Activated CD4-positive, alpha-beta T cell treated with anti-CD3 and anti-CD28 coated beads for 36 hours (primary cell): ENCODE data around the gene PPM1E. TPM values are rescaled to one million over a fixed set of nuclear protein-coding genes. Genes with fewer than 3 reads are reported as not detected.

Source experiments
- ATAC-seq: fragments of 200-7000 bp; cut with Tn5 transposase; one replicate; pipeline ENCODE4 v1.10.0; 2021; ENCODE audit warnings: mild to moderate bottlenecking, moderate library complexity
- CTCF ChIA-PET: fragments of 350-600 bp; sonication (Branson Sonifier 250); formaldehyde crosslinking; loops from one replicate; lab custom pipeline; 2021; ENCODE audit warnings: antibody characterized with exemption; lab: Charles Lee
- POLR2A ChIA-PET: fragments of 350-600 bp; sonication (Branson Sonifier 250); formaldehyde crosslinking; loops from one replicate; lab custom pipeline; 2021; ENCODE audit warnings: antibody characterized with exemption, inconsistent platforms; lab: Charles Lee
- DNase-seq: peaks from one replicate; pipeline ENCODE4 v3.0.0-alpha.2; 2020
- H3K27ac Mint-ChIP-seq: one replicate; pipeline ENCODE4 v1.8.0; 2021; ENCODE audit warnings: mixed read lengths
- H3K27me3 Mint-ChIP-seq: one replicate; pipeline ENCODE4 v1.8.0; 2021; ENCODE audit warnings: mixed read lengths
- H3K36me3 Mint-ChIP-seq: one replicate; pipeline ENCODE4 v1.8.0; 2021; ENCODE audit warnings: low read depth, mixed read lengths
- H3K4me1 Mint-ChIP-seq: one replicate; pipeline ENCODE4 v1.8.0; 2021; ENCODE audit warnings: mixed read lengths
- H3K4me3 Mint-ChIP-seq: one replicate; pipeline ENCODE4 v1.8.0; 2021; ENCODE audit warnings: mild to moderate bottlenecking, moderate library complexity, mixed read lengths
- H3K9me3 Mint-ChIP-seq: one replicate; pipeline ENCODE4 v1.8.0; 2021; ENCODE audit warnings: low read depth, mixed read lengths
- intact Hi-C, 2 experiments: fragments of 100-400 bp; cut with DNase I in 1 of 2; cut with micrococcal nuclease in 1 of 2; formaldehyde crosslinking; loops; one replicate each; pipeline versions ENCODE4 v1.14.2 to v1.15.1; 2022 to 2024; cut with DNase I, micrococcal nuclease
- total RNA-seq, 2 experiments: library from RNA; stranded (reverse); gene quantifications; one replicate each; pipeline ENCODE4 v1.2.3, GENCODE V29; 2021

Gene PPM1E
- total RNA-seq, 2 experiments from 2014 or later: not detected

- Mint-ChIP-seq H3K27me3 (no peaks in the 10 kb centered on the region), H3K4me3 (no peak overlapping the region), H3K27ac (peak overlapping the region; percentile 48), H3K9me3 (no peaks in the 10 kb centered on the region), H3K36me3 (peaks cover 22% of the 10 kb centered on the region), H3K4me1 (peaks cover 38% of the 10 kb centered on the region)
- intact Hi-C loops: no loop called here
- no peak for DNase-seq
- POLR2A ChIA-PET: no interaction called here
- no peak for ATAC-seq
- CTCF ChIA-PET: no interaction called here
Measured at GRCh38 chr17:58999500-58999899, 243.8 kb downstream of the PPM1E start.

- ChIA-PET CTCF (no interaction called here), POLR2A (no interaction called here)
- no peak overlapping the region for H3K27ac Mint-ChIP-seq
- peaks cover 22% of the 10 kb centered on the region for H3K36me3 Mint-ChIP-seq
- H3K9me3 Mint-ChIP-seq: no peaks in the 10 kb centered on the region
- H3K27me3 Mint-ChIP-seq: no peaks in the 10 kb centered on the region
- ATAC-seq (no peak), DNase-seq (no peak)
- H3K4me1 Mint-ChIP-seq: peaks cover 41% of the 10 kb centered on the region
- intact Hi-C loops: loop anchor here (2.0 to 10.0 kb wide), 4 partner anchors 115 to 685 kb away; partner anchors contain the start of genes RAD51C (in 1 of the 2) and TEX14 (in 1 of the 2)
- H3K4me3 Mint-ChIP-seq: no peak overlapping the region
Measured at GRCh38 chr17:59000022-59000421, 244.4 kb downstream of the PPM1E start.

DNA sequence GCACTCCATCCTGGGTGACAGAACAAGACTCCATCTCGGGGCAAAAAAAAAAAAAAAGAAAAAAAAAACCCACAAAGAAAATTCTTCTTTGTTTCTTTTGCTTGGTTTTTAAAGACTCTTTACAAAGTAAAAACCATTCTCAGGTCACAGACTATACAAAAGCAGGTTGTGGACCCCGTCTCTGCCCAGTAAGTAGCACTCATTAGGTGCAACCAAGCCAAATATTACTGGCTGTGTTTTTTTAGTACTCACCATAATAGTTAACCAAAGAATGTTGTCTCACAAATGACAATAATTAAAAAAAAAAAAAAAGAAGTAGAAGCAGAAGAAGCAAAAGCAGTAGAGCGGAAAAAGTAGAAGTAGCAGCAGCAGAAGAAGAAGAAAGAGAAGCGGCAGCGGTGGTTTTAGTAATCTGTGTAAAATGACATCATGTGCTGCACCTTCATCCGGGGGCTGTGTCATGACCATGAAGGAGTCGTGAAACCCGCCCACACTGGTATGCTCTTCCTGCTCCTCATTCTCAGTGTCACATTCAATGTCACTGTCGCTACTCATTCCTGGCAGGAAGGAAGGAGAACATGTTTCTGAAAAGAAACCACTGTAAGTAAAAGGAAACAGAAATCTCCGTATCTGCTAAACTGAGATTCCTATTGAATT is 245.6 kb downstream of the PPM1E start:
- Mint-ChIP-seq H3K27ac (peak overlapping the region; percentile 93), H3K27me3 (no peaks in the 10 kb centered on the region), H3K4me3 (peak overlapping the region; percentile 62), H3K4me1 (peaks cover 41% of the 10 kb centered on the region), H3K9me3 (no peaks in the 10 kb centered on the region), H3K36me3 (peaks cover 22% of the 10 kb centered on the region)
- intact Hi-C loops: loop anchor here (1.0 to 10.0 kb wide), 9 partner anchors 9 to 686 kb away; partner anchors contain the start of genes RAD51C (in 1 of the 2) and TEX14 (in 1 of the 2)
- ChIA-PET POLR2A (no interaction called here), CTCF (no interaction called here)
- ATAC-seq: peak; percentile 99
- DNase-seq: peak; percentile 89

DNA sequence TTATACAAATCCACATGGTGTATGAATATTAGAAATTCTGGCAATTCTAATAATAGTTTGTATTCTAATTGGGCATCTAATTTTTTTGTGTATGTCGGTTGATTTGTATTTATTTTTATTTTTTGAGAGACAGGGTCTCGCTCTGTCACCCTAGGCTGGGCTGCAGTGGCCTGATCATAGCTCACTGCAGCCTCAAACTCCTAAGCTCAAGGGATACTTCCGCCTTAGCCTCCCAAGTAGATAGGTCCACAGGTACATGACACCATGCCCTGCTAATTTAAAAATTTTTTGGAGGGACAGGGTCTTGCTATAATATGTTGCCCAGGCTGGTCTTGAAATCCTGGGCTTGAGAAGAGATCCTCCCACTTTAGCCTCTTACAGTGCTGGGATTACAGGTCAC is 246.5 kb downstream of the PPM1E start:
- CTCF ChIA-PET: interaction anchor here (4.5 kb wide), 1 partner anchor 291 kb away, joined by 39 read pairs; no protein-coding TSS in a partner anchor
- intact Hi-C loops: loop anchor here (5.0 to 10.0 kb wide), 3 partner anchors 117 to 687 kb away; partner anchors contain the start of genes RAD51C (in 1 of the 2) and TEX14 (in 1 of the 2)
- Mint-ChIP-seq H3K27me3 (no peaks in the 10 kb centered on the region), H3K27ac (no peak overlapping the region), H3K36me3 (peaks cover 20% of the 10 kb centered on the region), H3K4me3 (no peak overlapping the region), H3K9me3 (no peaks in the 10 kb centered on the region), H3K4me1 (peaks cover 41% of the 10 kb centered on the region)
- POLR2A ChIA-PET: no interaction called here
- ATAC-seq: no peak
- no peak for DNase-seq

DNA sequence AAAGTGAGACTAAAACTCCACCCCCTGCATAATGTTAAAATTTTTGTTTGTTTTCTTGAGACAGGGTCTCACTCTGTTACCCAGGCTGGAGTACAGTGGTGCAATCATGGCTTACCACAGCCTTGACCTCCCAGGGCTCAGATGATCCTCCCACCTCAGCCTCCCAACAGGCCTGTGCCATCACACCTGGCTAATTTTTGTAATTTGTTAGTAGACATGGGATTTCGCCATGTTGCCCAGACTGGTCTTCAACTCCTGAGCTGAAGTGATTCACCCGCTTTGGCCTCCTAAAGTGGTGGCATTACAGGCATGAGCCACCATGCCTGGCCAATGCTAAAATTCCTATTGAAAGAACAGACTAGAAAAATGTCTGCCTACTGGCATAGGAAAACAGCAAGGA is 247.2 kb downstream of the PPM1E start:
- CTCF ChIA-PET: interaction anchor here (0.6 to 4.5 kb wide), 2 partner anchors 150 to 292 kb away, joined by 3 to 39 read pairs; no protein-coding TSS in a partner anchor
- H3K9me3 Mint-ChIP-seq: no peaks in the 10 kb centered on the region
- intact Hi-C loops: loop anchor here (5.0 to 10.0 kb wide), 3 partner anchors 118 to 688 kb away; partner anchors contain the start of genes RAD51C (in 1 of the 2) and TEX14 (in 1 of the 2)

DNA sequence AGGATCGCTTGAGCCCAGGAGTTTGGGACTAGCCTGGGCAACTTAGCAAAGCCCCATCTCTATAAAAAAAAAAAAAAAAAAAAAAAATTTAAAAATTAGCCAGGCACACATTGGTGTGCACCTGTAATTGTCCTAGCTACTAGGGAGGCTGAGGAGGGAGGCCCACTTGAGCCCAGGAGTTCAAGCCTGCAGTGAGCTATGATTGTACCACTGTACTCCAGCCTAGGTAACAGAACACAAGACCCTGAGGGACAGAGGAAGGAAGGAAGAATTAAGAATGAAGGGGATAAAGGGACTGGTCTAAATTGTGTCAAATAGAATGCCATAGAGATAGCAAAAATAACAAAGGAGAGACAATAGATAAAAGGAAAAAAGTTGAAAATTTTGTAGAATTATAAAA is 248.2 kb downstream of the PPM1E start:
- no peak overlapping the region for H3K27ac Mint-ChIP-seq
- intact Hi-C loops: loop anchor here (1.0 to 10.0 kb wide), 8 partner anchors 44 to 689 kb away; partner anchors contain the start of genes RAD51C (in 1 of the 2) and TEX14 (in 1 of the 2)
- POLR2A ChIA-PET: interaction anchor here (0.7 kb wide), 1 partner anchor 1301 kb away, joined by 3 read pairs; no protein-coding TSS in a partner anchor

More for the DNA sequence above, 247.2 kb downstream of the PPM1E start:
- H3K36me3 Mint-ChIP-seq: peaks cover 18% of the 10 kb centered on the region
- H3K27me3 Mint-ChIP-seq: no peaks in the 10 kb centered on the region
- H3K27ac Mint-ChIP-seq: no peak overlapping the region
- no peak overlapping the region for H3K4me3 Mint-ChIP-seq
- POLR2A ChIA-PET: interaction anchor here (0.7 kb wide), 1 partner anchor 47 kb away, joined by 5 read pairs; no protein-coding TSS in a partner anchor
- H3K4me1 Mint-ChIP-seq: peaks cover 44% of the 10 kb centered on the region
- DNase-seq: no peak
- no peak for ATAC-seq

DNA sequence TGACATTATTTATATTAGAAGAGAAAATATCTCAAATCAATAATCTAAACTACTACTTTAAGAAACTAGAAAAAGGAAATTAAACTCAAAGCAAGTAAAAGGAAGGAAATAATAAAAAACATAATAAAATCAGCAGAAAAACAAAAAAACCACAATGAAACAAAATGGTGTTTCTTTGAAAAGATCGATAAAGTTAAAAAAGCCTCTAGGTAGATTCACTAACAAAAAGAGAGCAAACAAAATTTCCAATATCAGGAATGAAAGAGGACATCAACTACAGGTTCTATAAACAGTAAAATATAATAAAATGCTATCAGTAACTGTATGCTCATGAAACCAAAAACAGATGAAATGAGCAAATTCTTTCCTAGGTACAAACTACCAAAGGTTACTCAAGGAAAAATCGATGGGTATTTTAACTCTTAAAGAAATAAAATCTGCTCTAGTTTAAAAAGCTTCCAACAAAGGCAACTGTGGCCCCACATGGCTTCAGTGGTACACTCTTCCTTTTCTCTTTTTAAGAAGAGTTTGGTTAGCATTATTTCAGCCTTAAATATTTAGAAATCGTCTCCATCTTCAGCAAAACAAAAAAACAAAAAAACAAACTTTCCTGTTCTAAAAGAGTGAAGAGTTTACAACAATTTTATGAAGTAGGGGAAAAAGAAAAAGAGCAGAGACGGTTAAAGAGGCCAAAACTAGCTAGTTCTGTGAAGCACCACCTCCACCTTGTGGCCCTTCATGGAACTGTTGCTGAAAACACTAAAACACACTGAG is 248.9 kb downstream of the PPM1E start:
- Mint-ChIP-seq H3K4me1 (peaks cover 34% of the 10 kb centered on the region), H3K9me3 (no peaks in the 10 kb centered on the region), H3K4me3 (no peak overlapping the region), H3K36me3 (peaks cover 4% of the 10 kb centered on the region), H3K27ac (peak overlapping the region; percentile 55), H3K27me3 (no peaks in the 10 kb centered on the region)
- ATAC-seq: no peak
- POLR2A ChIA-PET: no interaction called here
- peak; percentile 81 for DNase-seq
- CTCF ChIA-PET: interaction anchor here (0.6 to 4.5 kb wide), 33 partner anchors 13 to 491 kb away, joined by 3 to 39 read pairs (median 3); partner anchors contain the start of genes MTMR4 and RAD51C
- intact Hi-C loops: loop anchor here (1.0 to 10.0 kb wide), 8 partner anchors 44 to 690 kb away; partner anchors contain the start of genes RAD51C (in 1 of the 2) and TEX14 (in 1 of the 2)

More for the DNA sequence above, 248.2 kb downstream of the PPM1E start:
- CTCF ChIA-PET: interaction anchor here (0.6 to 4.5 kb wide), 4 partner anchors 16 to 419 kb away, joined by 3 to 39 read pairs (median 6); no protein-coding TSS in a partner anchor
- DNase-seq (no peak), ATAC-seq (no peak)
- Mint-ChIP-seq H3K4me1 (peaks cover 36% of the 10 kb centered on the region), H3K36me3 (peaks cover 9% of the 10 kb centered on the region), H3K9me3 (no peaks in the 10 kb centered on the region), H3K27me3 (no peaks in the 10 kb centered on the region), H3K4me3 (no peak overlapping the region)

DNA sequence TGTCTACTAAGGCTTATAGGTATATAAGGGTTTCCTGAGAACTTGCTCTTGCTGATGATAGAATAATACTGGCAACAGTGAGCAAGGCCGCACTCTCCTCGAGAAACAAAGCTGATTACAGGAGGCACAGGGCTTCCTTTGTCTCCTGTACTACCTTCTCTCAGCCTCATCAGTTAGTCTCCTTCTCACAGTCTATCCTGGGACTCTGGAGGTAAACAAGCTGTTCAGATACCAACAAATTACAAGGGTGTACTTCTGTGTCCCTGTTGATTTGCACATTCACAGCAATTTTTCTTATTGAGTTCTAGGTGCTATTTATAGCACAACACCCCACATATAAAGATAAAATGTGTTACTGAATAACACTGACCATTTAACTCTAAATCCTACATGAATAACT is 252.3 kb downstream of the PPM1E start:
- peaks cover 5% of the 10 kb centered on the region for H3K36me3 Mint-ChIP-seq
- no peak overlapping the region for H3K27ac Mint-ChIP-seq
- intact Hi-C loops: loop anchor here (10.0 kb wide), 2 partner anchors 123 to 693 kb away; no protein-coding TSS in a partner anchor
- ChIA-PET CTCF (interaction anchor here (1.0 kb wide), 1 partner anchor 259 kb away, joined by 5 read pairs; no protein-coding TSS in a partner anchor), POLR2A (interaction anchor here (0.6 kb wide), 1 partner anchor 377 kb away, joined by 5 read pairs; no protein-coding TSS in a partner anchor)
- H3K4me3 Mint-ChIP-seq: no peak overlapping the region
- no peak for DNase-seq
- H3K4me1 Mint-ChIP-seq: peaks cover 13% of the 10 kb centered on the region
- ATAC-seq: no peak
- H3K27me3 Mint-ChIP-seq: no peaks in the 10 kb centered on the region
- no peaks in the 10 kb centered on the region for H3K9me3 Mint-ChIP-seq

DNA sequence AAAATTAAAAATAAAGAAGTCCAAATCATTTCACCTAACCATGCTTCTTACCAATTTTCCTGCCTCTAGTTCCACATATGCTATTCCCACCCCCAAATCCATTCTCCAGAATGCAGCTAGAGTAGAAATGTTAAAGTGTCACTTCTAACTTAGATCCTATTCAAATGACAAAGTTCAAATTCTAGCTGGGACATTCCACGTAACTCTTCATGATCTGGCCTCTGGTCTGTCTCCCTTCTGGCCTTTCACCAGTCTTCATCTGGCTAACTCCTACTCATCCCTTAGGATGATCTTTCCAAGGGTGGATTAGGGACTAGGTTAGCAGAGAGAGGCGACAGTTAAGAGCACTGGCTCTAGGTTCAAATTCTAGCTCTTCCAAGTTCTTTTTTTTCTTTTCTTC is 253.1 kb downstream of the PPM1E start:
- peaks cover 8% of the 10 kb centered on the region for H3K36me3 Mint-ChIP-seq
- H3K27ac Mint-ChIP-seq: no peak overlapping the region
- no peak overlapping the region for H3K4me3 Mint-ChIP-seq
- H3K9me3 Mint-ChIP-seq: no peaks in the 10 kb centered on the region
- DNase-seq: no peak
- CTCF ChIA-PET: interaction anchor here (1.0 kb wide), 1 partner anchor 260 kb away, joined by 5 read pairs; no protein-coding TSS in a partner anchor
- peaks cover 10% of the 10 kb centered on the region for H3K4me1 Mint-ChIP-seq
- ATAC-seq: no peak
- H3K27me3 Mint-ChIP-seq: no peaks in the 10 kb centered on the region
- intact Hi-C loops: loop anchor here (10.0 kb wide), 2 partner anchors 124 to 694 kb away; no protein-coding TSS in a partner anchor
- POLR2A ChIA-PET: no interaction called here

GRCh38 chr17:59010026-59010425 is 254.4 kb downstream of the PPM1E start:
- no peak overlapping the region for H3K4me3 Mint-ChIP-seq
- POLR2A ChIA-PET: no interaction called here
- CTCF ChIA-PET: interaction anchor here (1.1 kb wide), 1 partner anchor 299 kb away, joined by 3 read pairs; no protein-coding TSS in a partner anchor

More at GRCh38 chr17:59010026-59010425, 254.4 kb downstream of the PPM1E start:
- intact Hi-C loops: no loop called here
- Mint-ChIP-seq H3K4me1 (peaks cover 2% of the 10 kb centered on the region), H3K27ac (no peak overlapping the region), H3K9me3 (no peaks in the 10 kb centered on the region), H3K36me3 (peaks cover 14% of the 10 kb centered on the region), H3K27me3 (no peaks in the 10 kb centered on the region)
- no peak for DNase-seq
- ATAC-seq: no peak
